WERI-Rb-1 (cell line): ENCODE results near the gene CRLF1.
A peak's percentile ranks its signal among the peaks of the same experiment; 100 is the strongest.

Experiments
- DNase-seq: peaks from one replicate; pipeline ENCODE4 v3.0.0-alpha.2; 2020
- H3K27ac ChIP-seq: fragments of 250-450 bp; sonication (Bioruptor Pico); 2 replicates; pipeline ENCODE4 v1.5.1; 2020; ENCODE audit warnings: mild to moderate bottlenecking, moderate library complexity
- H3K27me3 ChIP-seq: fragments of 250-450 bp; sonication (Bioruptor Pico); 2 replicates; pipeline ENCODE4 v1.5.1; 2021; ENCODE audit warnings: mild to moderate bottlenecking, low read depth, moderate library complexity; ENCODE audit not compliant: insufficient read depth, severe bottlenecking
- H3K36me3 ChIP-seq: fragments of 250-450 bp; sonication (Bioruptor Pico); 2 replicates; pipeline ENCODE4 v1.5.1; 2020; ENCODE audit warnings: mild to moderate bottlenecking, moderate library complexity
- H3K4me3 ChIP-seq: 2 replicates; pipeline ENCODE4 v1.5.1; 2011; ENCODE audit warnings: low read depth, mild to moderate bottlenecking, control low read depth, low read length
- H3K9me3 ChIP-seq: fragments of 250-450 bp; sonication (Bioruptor Pico); 2 replicates; pipeline ENCODE4 v1.5.1; 2021; ENCODE audit warnings: mild to moderate bottlenecking, moderate library complexity; ENCODE audit not compliant: severe bottlenecking
- TF ChIP-seq, protein P1 (sequence below): IDR thresholded peaks from 2 replicates; pipeline ENCODE4 v1.5.1; 2011; ENCODE audit warnings: low read depth, mild to moderate bottlenecking, control low read depth, inconsistent platforms, low read length

The CRLF1 gene

DNA sequence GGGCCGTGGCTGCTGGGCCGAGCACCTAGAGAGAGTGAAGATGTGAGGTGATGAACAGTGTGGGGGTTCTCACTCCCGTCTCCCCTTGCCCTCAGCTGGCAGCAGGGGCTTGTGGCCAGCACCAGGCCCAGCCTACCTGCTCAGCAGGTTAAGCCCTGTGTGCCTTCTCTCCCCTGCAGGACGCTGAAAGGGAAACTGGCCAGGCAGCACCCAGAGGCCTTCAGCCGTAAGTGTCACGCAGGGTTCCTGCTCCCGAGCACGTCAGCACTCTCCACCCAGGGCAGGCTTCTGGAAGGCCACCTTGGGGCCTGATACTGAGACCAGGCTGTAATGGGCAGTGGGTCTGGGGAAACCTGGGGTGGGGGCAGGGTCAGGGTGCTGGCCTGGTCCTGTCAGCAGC lies 39.6 kb downstream of the CRLF1 start:
- no peak for DNase-seq
- H3K36me3 ChIP-seq: peaks cover 71% of the 10 kb centered on the region
- TF ChIP-seq, protein P1, sequence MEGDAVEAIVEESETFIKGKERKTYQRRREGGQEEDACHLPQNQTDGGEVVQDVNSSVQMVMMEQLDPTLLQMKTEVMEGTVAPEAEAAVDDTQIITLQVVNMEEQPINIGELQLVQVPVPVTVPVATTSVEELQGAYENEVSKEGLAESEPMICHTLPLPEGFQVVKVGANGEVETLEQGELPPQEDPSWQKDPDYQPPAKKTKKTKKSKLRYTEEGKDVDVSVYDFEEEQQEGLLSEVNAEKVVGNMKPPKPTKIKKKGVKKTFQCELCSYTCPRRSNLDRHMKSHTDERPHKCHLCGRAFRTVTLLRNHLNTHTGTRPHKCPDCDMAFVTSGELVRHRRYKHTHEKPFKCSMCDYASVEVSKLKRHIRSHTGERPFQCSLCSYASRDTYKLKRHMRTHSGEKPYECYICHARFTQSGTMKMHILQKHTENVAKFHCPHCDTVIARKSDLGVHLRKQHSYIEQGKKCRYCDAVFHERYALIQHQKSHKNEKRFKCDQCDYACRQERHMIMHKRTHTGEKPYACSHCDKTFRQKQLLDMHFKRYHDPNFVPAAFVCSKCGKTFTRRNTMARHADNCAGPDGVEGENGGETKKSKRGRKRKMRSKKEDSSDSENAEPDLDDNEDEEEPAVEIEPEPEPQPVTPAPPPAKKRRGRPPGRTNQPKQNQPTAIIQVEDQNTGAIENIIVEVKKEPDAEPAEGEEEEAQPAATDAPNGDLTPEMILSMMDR: no peak

DNA sequence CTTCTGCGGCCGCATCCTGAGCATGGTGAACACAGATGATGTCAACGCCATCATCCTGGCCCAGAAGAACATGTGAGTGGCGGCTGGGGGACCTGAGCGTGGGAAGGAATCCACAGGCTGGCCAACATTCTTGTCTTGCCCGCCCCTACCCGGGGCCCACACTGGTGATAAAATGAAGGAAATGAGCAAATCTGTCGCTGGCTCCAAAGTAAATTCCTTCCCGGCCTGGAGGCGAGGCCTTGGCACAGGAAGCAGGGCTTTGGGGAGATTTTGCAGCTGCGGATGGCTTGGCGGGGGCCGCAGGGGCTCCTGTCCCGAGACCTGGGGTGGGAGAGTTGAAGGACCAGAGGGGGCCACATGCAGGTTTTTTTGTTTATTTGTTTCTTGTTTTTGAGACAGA lies 44.5 kb downstream of the CRLF1 start:
- no peak for DNase-seq
- Histone ChIP-seq H3K9me3 (no peaks in the 10 kb centered on the region), H3K4me3 (no peak overlapping the region), H3K36me3 (peaks cover 47% of the 10 kb centered on the region), H3K27me3 (no peaks in the 10 kb centered on the region), H3K27ac (no peak overlapping the region)
- TF ChIP-seq, protein P1: no peak

More for the DNA sequence above, 39.6 kb downstream of the CRLF1 start:
- Histone ChIP-seq H3K9me3 (no peaks in the 10 kb centered on the region), H3K4me3 (no peak overlapping the region), H3K27me3 (no peaks in the 10 kb centered on the region), H3K27ac (no peak overlapping the region)

DNA sequence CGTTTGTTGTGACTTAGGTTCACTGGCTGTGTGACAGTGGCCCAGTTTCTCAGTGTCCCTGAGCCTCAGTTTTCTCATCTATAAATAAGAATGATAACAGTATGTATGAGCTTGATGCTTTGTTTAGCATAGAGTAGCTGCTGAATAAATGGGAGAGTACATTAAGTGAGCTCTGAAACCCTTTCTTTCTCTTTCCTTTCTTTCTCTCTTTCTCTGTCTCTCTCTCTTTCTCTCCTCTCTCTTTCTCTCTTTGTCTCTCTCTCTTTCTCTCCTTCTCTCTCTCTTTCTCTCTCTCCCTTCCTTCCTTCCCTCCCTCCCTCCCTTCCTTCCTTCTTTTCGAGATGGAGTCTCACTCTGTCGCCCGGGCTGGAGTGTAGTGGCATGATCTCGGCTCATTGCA lies 46.9 kb downstream of the CRLF1 start:
- Histone ChIP-seq H3K36me3 (peaks cover 29% of the 10 kb centered on the region), H3K4me3 (no peak overlapping the region), H3K9me3 (no peaks in the 10 kb centered on the region), H3K27ac (no peak overlapping the region), H3K27me3 (no peaks in the 10 kb centered on the region)
- DNase-seq: no peak
- TF ChIP-seq, protein P1: no peak

DNA sequence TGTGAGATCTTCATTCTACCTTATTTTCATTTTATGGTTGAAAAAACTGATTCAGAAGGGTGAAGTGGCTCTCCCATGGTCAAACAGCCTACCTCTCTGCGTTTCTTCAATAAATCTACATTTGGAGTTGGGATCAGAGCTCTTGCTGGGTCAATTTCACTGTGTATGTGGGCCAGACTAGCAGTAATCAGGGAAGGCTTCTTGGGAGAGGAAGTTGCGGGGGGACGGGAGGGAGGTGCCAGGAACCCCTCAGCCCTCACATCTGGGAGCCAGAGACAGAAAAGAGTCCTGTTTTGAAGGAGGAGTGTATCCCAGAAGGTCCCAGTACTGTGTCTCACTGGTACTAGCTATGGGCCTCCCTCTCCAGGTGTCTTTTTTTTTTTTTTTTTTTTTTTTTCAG lies 48.0 kb downstream of the CRLF1 start:
- no peaks in the 10 kb centered on the region for H3K27me3 ChIP-seq
- TF ChIP-seq, protein P1: no peak
- DNase-seq: no peak
- H3K9me3 ChIP-seq: no peaks in the 10 kb centered on the region
- H3K27ac ChIP-seq: peak overlapping the region; percentile 25; the same call in 1 of the 2 replicates
- H3K4me3 ChIP-seq: peak overlapping the region; percentile 69
- peaks cover 18% of the 10 kb centered on the region for H3K36me3 ChIP-seq

DNA sequence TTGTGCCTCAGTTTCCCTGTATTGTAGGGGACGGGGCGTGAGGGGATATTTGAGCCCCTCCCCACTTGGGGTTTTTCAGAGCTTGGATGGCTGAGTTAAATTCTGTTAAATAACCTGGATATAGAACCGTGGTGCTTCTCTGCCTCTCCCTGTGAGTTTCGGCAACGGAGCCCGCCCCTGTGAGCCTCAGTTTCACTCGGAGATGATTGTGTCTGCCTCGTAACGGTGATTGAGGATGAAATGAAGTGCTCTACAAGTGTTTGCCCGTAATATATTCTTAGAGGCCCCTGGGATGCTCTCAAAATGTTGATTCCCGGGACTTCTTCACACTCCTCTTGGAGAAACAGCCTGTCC lies 48.4 kb downstream of the CRLF1 start:
- Histone ChIP-seq H3K27ac (peak overlapping the region; percentile 25; the same call in 1 of the 2 replicates), H3K9me3 (no peaks in the 10 kb centered on the region), H3K27me3 (no peaks in the 10 kb centered on the region), H3K36me3 (peaks cover 14% of the 10 kb centered on the region), H3K4me3 (peak overlapping the region; percentile 69)
- no peak for DNase-seq
- TF ChIP-seq, protein P1: no peak
